IPS-NIHi7 (cell line): ENCODE data around the gene POLE3.
A peak's percentile ranks its signal among the peaks of the same experiment; 100 is the strongest.
"Not testable (repeated sequence)": the region's sequence is repeated elsewhere in the genome, so short reads cannot be mapped to it uniquely, and the experiment has no call there.

Source experiments
- DNase-seq: peaks from one replicate; pipeline ENCODE4 v3.0.0; 2012; ENCODE audit warnings: mixed read lengths; ENCODE audit errors: extremely low spot score

POLE3 gene

GRCh38 chr9:113410207-113410864, at the start of gene POLE3, which contains the start of gene C9orf43:
TSS of gene POLE3 (minus strand) at chr9:113410675. CDS start at chr9:113410293, 382 bp downstream.
TSS of gene C9orf43 (plus strand) at chr9:113410747. CDS start at chr9:113413494, 2,747 bp downstream.
- DNase-seq, result peak; percentile 95

- no peak for DNase-seq
Observed at GRCh38 chr9:113456235-113456634, 45.8 kb upstream of the POLE3 start.

GRCh38 chr9:113454914-113455761, 44.7 kb upstream of the POLE3 start:
- peak; percentile 55 for DNase-seq

- DNase-seq, result no peak
Observed at GRCh38 chr9:113452113-113452605, 41.7 kb upstream of the POLE3 start.

- DNase-seq, result no peak
Observed at GRCh38 chr9:113449376-113449775, 38.9 kb upstream of the POLE3 start.

GRCh38 chr9:113446323-113446740, 35.9 kb upstream of the POLE3 start:
- DNase-seq, result peak; percentile 71

- DNase-seq, result no peak
Observed at GRCh38 chr9:113444736-113445135, 34.3 kb upstream of the POLE3 start.

- DNase-seq, result not testable (repeated sequence)
Observed at GRCh38 chr9:113437716-113438115, 27.2 kb upstream of the POLE3 start.

GRCh38 chr9:113436728-113437515, 26.4 kb upstream of the POLE3 start:
- DNase-seq, result no peak

GRCh38 chr9:113431191-113431590, 20.7 kb upstream of the POLE3 start:
- DNase-seq, result no peak

GRCh38 chr9:113428062-113428615, 17.7 kb upstream of the POLE3 start:
- DNase-seq, result no peak

- no peak for DNase-seq
Observed at GRCh38 chr9:113427629-113428028, 17.2 kb upstream of the POLE3 start.

- DNase-seq, result no peak
Observed at GRCh38 chr9:113426701-113427100, 16.2 kb upstream of the POLE3 start.

- peak; percentile 39 for DNase-seq
Observed at GRCh38 chr9:113425072-113425471, 14.6 kb upstream of the POLE3 start.

- DNase-seq, result no peak
Observed at GRCh38 chr9:113421726-113422125, 11.3 kb upstream of the POLE3 start.

GRCh38 chr9:113417370-113417769, 6.9 kb upstream of the POLE3 start:
- DNase-seq, result no peak

GRCh38 chr9:113416149-113416721, 5.8 kb upstream of the POLE3 start:
- DNase-seq, result no peak

- DNase-seq, result no peak
Observed at GRCh38 chr9:113409883-113410206, 630 bp downstream of the POLE3 start.

GRCh38 chr9:113409481-113409880, 994 bp downstream of the POLE3 start:
- DNase-seq, result no peak

- DNase-seq, result peak; percentile 51
Observed at GRCh38 chr9:113406873-113407511, 3.5 kb downstream of the POLE3 start.

- not testable (repeated sequence) for DNase-seq
Observed at GRCh38 chr9:113406353-113406752, 4.1 kb downstream of the POLE3 start.
